HCT116 (cell line): ENCODE data around the gene COG5.

Experiments used
- CEBPB ChIP-seq: IDR thresholded peaks from 2 replicates; pipeline ENCODE4 v1.6.1; 2012; ENCODE audit warnings: low read depth
- EZH2phosphoT487 ChIP-seq: fragments of 200-600 bp; IDR thresholded peaks from 2 replicates; pipeline ENCODE4 v1.6.1; 2018; ENCODE audit warnings: antibody characterized with exemption, borderline replicate concordance
- POLR2A ChIP-seq: IDR thresholded peaks from 2 replicates; pipeline ENCODE4 v1.7.0; 2011; ENCODE audit warnings: borderline replicate concordance; ENCODE audit not compliant: insufficient read depth, insufficient read length; ENCODE audit errors: extremely low read depth
- POLR2AphosphoS5 ChIP-seq: IDR thresholded peaks from 2 replicates; pipeline ENCODE4 v1.6.1; 2011; ENCODE audit warnings: mild to moderate bottlenecking, low read depth, low read length, moderate library complexity
- RAD21 ChIP-seq: IDR thresholded peaks from 2 replicates; pipeline ENCODE4 v1.6.1; 2012; ENCODE audit warnings: low read depth, mild to moderate bottlenecking
- SP1 ChIP-seq: IDR thresholded peaks from 2 replicates; pipeline ENCODE4 v1.6.1; 2012; ENCODE audit warnings: low read depth
- TF ChIP-seq, protein P1 (sequence below), 3 experiments: fragments of 200-600 bp in 1 of 3; sonication (generic) in 1 of 3; IDR thresholded peaks in 2 of 3; conservative IDR thresholded peaks in 1 of 3; 2 replicates each; pipeline ENCODE4 v1.5.1; 2012 to 2017; ENCODE audit warnings: low read depth in 2 of 3, low read length in 2 of 3, antibody characterized with exemption in 1 of 3, borderline replicate concordance in 1 of 3, control low read depth in 1 of 3, mild to moderate bottlenecking in 1 of 3, mixed read lengths in 1 of 3, mixed run types in 1 of 3, moderate library complexity in 1 of 3; ENCODE audit not compliant: insufficient read depth in 1 of 3
- TF ChIP-seq, protein P2 (sequence below): IDR thresholded peaks from 2 replicates; pipeline ENCODE4 v1.6.1; 2012
- TF ChIP-seq, protein P3 (sequence below): IDR thresholded peaks from 2 replicates; pipeline ENCODE4 v1.6.1; 2012
- TF ChIP-seq, protein P4 (sequence below): IDR thresholded peaks from 2 replicates; pipeline ENCODE4 v1.6.1; 2012; ENCODE audit warnings: low read depth

DNA sequence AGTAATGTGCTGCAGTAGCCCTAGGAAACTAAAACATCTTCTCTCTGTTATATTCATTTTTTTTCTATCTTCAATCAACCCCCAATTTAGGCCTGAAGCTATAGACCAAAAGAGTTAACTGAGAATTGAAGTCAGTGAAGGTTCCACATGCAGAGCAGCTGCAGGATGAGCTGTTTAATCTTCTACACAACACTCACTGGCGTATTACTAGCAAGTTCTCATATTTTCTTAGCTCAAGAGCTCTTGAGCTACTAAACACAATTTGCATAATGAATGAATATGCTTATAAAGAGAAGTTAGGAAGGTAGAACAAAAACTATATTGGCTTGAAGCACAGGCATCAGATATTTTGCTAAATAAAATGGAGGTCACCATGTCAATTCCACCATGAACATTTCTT lies 135.1 kb downstream of the COG5 start:
- TF ChIP-seq, protein P1, sequence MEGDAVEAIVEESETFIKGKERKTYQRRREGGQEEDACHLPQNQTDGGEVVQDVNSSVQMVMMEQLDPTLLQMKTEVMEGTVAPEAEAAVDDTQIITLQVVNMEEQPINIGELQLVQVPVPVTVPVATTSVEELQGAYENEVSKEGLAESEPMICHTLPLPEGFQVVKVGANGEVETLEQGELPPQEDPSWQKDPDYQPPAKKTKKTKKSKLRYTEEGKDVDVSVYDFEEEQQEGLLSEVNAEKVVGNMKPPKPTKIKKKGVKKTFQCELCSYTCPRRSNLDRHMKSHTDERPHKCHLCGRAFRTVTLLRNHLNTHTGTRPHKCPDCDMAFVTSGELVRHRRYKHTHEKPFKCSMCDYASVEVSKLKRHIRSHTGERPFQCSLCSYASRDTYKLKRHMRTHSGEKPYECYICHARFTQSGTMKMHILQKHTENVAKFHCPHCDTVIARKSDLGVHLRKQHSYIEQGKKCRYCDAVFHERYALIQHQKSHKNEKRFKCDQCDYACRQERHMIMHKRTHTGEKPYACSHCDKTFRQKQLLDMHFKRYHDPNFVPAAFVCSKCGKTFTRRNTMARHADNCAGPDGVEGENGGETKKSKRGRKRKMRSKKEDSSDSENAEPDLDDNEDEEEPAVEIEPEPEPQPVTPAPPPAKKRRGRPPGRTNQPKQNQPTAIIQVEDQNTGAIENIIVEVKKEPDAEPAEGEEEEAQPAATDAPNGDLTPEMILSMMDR (IDR thresholded peaks at IDR 0.05 in 2 of 3, conservative IDR thresholded peaks at IDR 0.05 in 1 of 3; ENCODE audit: borderline replicate concordance in 1 of 3, insufficient read depth in 1 of 3, low read depth in 2 of 3, low read length in 2 of 3), result no peak
- no peak for TF ChIP-seq POLR2A
- TF ChIP-seq EZH2phosphoT487, result no peak
- TF ChIP-seq POLR2AphosphoS5, result no peak
- TF ChIP-seq, protein P2, sequence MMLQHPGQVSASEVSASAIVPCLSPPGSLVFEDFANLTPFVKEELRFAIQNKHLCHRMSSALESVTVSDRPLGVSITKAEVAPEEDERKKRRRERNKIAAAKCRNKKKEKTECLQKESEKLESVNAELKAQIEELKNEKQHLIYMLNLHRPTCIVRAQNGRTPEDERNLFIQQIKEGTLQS, result no peak
- no peak for TF ChIP-seq SP1
- TF ChIP-seq, protein P3, sequence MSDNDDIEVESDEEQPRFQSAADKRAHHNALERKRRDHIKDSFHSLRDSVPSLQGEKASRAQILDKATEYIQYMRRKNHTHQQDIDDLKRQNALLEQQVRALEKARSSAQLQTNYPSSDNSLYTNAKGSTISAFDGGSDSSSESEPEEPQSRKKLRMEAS, result no peak
- no peak for TF ChIP-seq CEBPB
- TF ChIP-seq, protein P4, sequence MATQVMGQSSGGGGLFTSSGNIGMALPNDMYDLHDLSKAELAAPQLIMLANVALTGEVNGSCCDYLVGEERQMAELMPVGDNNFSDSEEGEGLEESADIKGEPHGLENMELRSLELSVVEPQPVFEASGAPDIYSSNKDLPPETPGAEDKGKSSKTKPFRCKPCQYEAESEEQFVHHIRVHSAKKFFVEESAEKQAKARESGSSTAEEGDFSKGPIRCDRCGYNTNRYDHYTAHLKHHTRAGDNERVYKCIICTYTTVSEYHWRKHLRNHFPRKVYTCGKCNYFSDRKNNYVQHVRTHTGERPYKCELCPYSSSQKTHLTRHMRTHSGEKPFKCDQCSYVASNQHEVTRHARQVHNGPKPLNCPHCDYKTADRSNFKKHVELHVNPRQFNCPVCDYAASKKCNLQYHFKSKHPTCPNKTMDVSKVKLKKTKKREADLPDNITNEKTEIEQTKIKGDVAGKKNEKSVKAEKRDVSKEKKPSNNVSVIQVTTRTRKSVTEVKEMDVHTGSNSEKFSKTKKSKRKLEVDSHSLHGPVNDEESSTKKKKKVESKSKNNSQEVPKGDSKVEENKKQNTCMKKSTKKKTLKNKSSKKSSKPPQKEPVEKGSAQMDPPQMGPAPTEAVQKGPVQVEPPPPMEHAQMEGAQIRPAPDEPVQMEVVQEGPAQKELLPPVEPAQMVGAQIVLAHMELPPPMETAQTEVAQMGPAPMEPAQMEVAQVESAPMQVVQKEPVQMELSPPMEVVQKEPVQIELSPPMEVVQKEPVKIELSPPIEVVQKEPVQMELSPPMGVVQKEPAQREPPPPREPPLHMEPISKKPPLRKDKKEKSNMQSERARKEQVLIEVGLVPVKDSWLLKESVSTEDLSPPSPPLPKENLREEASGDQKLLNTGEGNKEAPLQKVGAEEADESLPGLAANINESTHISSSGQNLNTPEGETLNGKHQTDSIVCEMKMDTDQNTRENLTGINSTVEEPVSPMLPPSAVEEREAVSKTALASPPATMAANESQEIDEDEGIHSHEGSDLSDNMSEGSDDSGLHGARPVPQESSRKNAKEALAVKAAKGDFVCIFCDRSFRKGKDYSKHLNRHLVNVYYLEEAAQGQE, result no peak
- TF ChIP-seq RAD21, result no peak
